IPS-NIHi11 (cell line): Measurements from ENCODE around the gene SLC2A6.

Experiments used
- DNase-seq: peaks from one replicate; pipeline ENCODE4 v3.0.0; 2012; ENCODE audit warnings: mixed read lengths, low spot score

The SLC2A6 gene

DNA sequence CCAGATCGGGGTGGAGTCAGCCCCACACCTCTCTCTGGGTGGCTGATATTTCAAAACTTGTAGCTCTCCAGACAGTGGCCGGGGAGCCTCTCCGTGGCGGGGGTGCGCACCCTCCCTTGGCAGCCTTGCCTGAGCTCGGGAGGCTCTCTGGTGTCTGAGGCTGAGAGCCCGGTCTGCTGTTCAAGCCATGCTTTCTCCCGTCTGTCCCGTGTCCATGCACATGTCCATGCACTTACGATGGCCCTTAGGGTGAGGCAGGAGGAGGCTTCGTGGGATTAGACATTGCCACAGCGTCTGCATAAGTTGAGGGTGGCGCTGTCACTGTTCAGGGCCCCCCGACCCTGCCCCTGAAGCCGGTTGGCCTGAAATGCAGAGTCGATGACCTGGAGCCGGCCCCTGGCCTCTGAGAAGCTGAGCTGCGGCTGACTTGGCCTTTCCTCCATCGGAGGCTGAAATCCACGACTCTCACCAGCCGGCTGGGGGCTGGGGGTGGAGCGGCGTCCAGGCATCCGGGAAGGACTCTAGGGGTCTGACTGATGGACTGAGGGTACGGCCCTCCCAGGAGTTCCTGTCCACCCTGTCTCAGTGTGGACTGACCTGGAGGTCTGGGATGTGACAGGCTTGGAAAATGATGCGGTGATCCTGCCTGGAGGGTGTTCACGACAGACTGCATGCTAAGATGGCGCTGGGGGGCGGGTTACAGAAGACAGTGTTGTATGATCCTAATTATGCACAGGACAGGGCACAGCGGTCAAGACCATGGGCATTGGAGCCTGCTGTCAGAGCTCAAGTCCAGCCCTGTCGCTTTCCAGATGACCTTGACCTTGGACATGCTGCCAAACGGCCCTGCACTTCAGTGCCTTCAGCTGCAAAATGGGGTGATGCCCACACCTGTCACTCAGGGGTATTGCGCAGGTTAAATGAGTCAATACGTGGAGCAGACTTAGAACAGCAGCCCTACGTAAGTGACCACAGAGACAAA is 18.3 kb upstream of the SLC2A6 start:
- DNase-seq = no peak

- DNase-seq = no peak
These were observed 16.7 kb upstream of the SLC2A6 start for GRCh38 chr9:133495327-133496293.

- no peak for DNase-seq
These were observed 15.9 kb upstream of the SLC2A6 start for GRCh38 chr9:133494636-133495326.

DNA sequence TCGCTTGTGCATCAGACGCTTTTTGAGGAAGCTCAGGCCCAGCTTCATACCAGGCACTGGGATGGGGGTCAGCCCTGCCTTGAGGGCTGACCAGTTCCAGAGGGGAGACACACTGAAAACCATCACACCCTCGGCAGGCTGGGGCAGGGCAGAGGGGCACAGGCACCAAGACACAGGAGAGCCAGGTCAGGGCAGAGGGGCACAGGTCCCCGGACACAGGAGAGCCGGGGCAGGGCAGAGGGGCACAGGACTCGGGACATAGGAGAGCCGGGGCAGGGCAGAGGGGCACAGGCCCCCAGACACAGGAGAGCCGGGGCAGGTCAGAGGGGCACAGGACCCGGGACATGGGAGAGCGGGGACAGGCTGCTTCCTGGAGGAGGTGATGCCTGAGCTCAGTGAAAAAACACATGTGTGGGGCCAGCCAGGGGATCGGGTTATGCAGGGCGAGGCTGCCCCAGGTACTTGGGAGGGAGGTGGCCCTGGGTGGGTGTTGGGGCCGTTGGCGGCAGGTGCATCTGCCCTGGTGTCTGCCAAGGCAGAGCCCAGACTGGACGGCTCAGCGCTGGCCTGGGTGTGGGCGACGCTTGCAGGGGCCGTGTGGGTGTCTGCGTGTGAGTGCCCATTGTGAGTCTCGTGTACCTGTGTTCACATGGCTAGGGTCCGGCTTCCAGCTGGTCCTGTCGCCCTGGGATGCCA is 15.1 kb upstream of the SLC2A6 start:
- no peak for DNase-seq

GRCh38 chr9:133493428-133493827 is 14.5 kb upstream of the SLC2A6 start:
- DNase-seq = no peak

DNA sequence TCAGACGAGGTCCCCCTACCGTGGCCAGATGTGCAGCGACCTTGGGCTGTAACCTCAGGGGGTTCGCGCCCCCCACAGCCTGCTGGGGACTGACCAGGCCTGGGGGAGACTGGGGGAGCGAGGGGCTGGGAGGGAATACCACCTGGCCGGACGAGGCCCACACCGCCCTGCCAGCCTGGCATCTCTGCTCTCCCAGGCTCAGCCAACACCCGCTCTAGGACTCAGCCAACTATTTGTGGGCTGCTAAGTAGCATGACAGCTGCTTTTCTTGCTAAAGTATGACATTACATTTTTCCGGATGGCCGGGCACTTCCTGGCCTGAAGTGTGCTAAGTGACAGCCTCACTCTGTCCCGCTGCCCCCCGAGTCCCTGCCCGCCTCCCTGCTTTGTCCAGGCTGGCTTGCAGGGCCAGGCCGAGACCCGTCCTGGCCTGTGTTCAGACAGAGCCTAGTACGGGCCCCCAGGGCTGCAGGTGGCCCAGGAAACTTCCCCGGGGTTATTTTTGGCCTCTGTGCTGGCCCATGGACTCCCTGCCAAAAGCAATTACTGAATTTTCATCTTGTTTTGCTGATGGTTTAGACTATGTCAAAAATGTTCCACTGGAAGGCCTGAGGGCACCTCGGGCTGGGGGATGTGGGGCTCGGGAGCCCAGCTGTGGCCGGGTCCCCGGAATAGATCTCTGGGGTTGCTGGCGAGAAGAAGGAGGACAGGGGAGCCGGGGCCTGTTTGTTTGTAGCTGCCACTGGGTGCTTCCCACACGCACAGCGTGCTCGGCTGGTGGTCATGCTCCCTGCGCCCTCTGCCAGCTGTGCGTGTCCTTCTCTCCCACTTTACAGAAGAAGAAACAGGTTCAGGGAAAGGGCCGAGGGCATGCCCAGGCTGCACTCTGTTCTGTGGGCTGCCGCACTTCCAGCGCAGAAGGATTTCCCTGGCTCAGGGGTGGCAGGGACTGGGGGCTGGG is 13.4 kb upstream of the SLC2A6 start:
- DNase-seq = no peak

GRCh38 chr9:133491656-133491925 is 12.7 kb upstream of the SLC2A6 start:
- no peak for DNase-seq

DNA sequence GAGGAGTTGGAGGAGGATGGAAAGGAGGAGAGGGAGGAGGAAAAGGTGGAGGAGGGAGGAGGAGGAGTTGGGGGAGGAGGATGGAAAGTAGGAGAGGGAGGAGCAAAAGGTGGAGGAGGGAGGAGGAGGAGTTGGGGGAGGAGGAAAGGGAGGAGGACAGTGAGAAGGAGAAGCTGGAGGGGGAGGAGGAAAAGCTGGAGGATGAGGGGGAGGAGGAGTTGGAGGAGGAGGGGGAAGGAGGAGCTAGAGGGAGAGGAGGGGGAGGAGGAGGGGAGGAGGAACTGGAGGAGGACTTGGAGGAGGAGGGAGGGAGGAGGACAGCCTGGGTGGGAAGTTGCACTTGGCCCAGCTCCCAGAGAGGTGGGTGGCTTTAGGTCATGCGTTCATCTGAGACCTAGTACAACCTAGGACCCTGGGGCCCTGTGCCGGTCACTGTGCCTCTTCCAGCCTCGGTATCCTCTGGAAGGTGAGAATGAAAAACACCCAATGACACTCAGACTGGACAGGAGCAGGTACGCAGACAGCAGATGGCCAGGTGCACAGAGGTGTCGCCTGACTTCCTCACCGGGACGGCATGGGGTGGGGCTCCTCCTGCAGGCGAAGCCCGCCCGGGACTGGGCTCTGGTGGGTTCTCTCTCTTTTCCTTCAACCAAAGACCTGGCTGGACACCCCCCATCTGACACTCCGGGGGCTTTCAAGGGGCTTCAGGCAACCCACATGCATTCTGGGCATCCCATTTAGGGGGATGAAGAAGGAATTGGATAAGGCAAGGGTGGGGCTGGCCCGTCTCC is 12.2 kb upstream of the SLC2A6 start:
- DNase-seq = no peak

DNA sequence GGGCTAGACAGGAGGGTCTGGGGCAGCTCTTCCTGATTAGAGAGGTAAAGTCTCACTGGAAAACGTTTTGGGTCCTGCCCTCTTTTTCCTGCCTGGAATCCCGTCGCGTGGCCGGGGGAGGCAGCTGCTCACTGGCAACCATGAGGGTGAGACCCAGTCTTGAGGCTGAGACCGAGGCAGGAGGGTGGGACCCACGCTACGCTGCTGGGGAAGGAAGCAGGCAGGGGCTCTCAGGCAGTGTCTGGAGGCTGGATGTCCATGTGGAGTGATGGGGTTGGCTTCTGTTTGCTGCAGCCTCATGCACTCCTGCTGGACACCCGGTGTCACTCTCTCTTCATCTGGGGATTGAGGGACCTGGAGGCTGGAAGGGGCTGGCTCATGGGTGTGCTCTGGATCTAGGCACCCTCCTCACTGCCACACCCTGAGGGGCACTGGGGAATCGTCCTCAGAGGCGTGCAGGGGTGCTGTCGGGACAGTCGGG is 11.3 kb upstream of the SLC2A6 start:
- no peak for DNase-seq

GRCh38 chr9:133489253-133490190 is 10.6 kb upstream of the SLC2A6 start:
- no peak for DNase-seq

- no peak for DNase-seq
These were observed 9.9 kb upstream of the SLC2A6 start for GRCh38 chr9:133488686-133489252.

DNA sequence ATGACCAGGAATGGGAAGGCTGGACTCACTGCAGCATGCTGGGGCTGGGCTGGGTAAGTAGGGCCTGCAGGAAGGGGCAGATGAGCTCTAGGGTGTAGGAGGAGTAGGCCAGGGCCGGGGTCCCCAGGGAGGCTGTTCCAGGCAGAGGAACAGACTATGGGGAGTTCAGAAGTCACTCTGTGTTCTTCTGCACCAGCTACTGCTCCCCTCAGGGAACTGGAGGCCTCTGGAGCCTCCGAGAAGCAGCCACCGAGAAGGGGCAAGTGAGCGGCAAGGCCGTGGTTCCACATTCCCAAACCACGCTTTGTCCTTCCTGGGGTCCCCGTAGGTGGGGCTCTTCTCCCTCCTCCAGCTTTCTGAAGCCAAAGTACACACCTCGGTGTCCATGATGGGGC is 8.4 kb upstream of the SLC2A6 start:
- DNase-seq = no peak

- no peak for DNase-seq
These were observed 6.8 kb upstream of the SLC2A6 start for GRCh38 chr9:133485531-133486260.

DNA sequence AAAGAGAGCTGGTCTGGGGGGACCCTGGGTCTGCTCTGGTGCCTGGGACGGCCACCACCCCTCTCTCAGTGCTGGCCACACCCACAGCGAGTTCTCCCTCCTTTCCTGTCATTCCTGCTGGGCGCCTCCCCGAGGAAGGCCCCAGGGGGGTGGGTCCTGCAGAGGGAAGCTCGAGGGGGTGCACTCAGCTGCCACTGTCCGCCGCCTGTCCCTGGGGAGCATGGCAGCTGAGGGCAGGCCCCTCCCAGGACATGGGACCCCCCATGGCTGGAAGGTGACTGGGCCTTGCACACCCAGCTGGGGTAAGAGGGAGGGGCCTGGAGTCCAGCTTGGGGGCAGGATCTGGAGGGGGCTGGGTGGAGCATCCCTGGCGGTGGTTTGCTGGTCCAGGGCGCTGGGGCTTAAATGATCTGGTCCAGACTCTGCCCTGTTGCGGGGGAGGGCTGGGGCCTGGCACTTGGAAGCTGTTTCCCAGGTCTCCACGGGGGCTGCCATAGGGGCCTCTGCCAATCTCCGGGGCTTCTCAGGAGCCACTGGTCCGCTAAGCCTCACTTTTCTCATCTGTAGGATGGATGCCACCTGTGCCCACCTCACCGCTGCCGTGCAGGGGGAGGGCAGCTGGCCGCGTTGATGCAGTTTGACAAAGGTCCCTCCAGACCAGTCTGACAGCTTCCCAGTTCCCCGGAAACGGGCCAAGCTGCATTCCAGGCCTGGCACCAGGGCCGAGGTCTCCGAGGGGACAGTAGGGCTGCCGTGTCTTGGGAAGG is 6.0 kb upstream of the SLC2A6 start:
- DNase-seq = no peak

GRCh38 chr9:133483611-133484010 is 4.7 kb upstream of the SLC2A6 start:
- DNase-seq = no peak

DNA sequence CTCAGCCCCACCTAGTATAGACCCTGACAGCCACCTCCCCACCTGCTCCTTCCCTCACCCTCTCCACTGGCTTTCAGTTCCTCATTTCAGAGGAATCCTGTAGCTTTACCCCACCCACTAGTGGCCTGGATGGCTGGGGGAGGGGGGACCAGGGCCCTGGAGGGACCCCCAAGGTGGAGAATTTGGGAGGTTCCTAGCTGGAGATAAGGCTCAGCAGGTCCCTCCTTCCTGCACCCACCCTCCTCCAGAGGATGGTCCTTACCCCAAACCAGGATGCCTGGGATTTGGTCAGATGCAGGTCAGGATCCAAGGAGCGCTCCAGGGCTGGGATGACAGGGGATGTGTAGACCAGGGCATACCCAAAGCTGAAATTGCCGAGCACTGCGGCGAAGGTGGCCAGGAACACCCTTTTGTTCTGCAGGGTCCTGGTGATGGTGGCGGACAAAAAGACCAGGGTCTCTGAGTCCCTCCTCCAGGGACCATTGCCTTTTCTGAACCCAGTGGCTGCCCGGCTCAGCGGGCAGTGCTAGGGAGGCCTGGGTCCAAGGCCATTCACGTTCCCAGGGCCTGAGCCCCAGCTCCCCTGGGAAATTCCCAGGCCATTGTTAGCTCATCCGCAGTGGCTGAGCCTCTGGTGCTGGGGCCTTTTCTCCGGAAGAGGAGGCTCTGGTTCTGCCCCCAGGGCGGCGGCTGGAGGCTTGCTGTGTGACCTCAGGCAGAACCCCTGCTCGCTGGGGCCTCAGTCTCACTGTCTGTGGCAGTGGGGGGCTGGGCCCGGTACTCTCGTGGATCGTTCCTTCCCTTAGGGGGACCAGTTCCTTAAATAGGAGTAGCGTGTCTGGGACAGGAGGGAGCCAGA is 678 bp downstream of the SLC2A6 start:
- no peak for DNase-seq
